BE2C (cell line): ENCODE measurements around the gene CFAP107.
"Not testable (repeated sequence)": the region's sequence is repeated elsewhere in the genome, so short reads cannot be mapped to it uniquely, and the experiment has no call there.

ENCODE experiments used
- DNase-seq: peaks from one replicate; pipeline ENCODE4 v3.0.0-alpha.2; 2020
- H3K27me3 ChIP-seq: fragments of 250-450 bp; sonication (Bioruptor Pico); 2 replicates; pipeline ENCODE4 v1.5.1; 2020; ENCODE audit warnings: mild to moderate bottlenecking
- H3K36me3 ChIP-seq: fragments of 250-450 bp; sonication (Bioruptor Pico); 2 replicates; pipeline ENCODE4 v1.5.1; 2020; ENCODE audit warnings: mild to moderate bottlenecking
- H3K4me1 ChIP-seq: fragments of 250-450 bp; sonication (Bioruptor Pico); 2 replicates; pipeline ENCODE4 v1.5.1; 2020
- H3K4me3 ChIP-seq: 2 replicates; pipeline ENCODE4 v1.5.1; 2011; ENCODE audit warnings: low read depth, low read length
- H3K9me3 ChIP-seq: fragments of 250-450 bp; sonication (Bioruptor Pico); 2 replicates; pipeline ENCODE4 v1.5.1; 2020
- TF ChIP-seq, protein P1 (sequence below): IDR thresholded peaks from 2 replicates; pipeline ENCODE4 v1.5.1; 2012; ENCODE audit warnings: mild to moderate bottlenecking, low read depth, low read length

Gene CFAP107

DNA sequence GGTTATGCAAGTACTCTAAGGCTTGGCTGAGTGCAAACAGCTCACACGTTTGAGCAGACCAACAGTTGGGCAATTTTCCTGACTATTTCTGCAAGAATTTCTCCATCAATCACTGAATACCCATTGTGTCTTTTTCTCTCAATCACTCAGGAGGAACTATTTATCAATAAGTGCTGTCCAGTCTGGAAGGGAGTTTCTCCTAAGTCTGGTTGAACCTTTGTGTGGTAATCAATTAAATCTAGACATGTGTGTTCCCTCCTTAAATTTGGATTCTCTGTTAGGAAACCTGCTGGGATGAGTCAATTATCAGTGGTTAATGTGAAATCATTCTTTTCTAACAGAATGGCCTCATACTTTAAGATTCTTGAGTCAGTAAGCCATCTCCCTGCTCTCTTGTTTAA, 36.9 kb upstream of the CFAP107 start:
- TF ChIP-seq, protein P1, sequence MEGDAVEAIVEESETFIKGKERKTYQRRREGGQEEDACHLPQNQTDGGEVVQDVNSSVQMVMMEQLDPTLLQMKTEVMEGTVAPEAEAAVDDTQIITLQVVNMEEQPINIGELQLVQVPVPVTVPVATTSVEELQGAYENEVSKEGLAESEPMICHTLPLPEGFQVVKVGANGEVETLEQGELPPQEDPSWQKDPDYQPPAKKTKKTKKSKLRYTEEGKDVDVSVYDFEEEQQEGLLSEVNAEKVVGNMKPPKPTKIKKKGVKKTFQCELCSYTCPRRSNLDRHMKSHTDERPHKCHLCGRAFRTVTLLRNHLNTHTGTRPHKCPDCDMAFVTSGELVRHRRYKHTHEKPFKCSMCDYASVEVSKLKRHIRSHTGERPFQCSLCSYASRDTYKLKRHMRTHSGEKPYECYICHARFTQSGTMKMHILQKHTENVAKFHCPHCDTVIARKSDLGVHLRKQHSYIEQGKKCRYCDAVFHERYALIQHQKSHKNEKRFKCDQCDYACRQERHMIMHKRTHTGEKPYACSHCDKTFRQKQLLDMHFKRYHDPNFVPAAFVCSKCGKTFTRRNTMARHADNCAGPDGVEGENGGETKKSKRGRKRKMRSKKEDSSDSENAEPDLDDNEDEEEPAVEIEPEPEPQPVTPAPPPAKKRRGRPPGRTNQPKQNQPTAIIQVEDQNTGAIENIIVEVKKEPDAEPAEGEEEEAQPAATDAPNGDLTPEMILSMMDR = no peak
- H3K27me3 ChIP-seq = no peaks in the 10 kb centered on the region
- no peak for DNase-seq

DNA sequence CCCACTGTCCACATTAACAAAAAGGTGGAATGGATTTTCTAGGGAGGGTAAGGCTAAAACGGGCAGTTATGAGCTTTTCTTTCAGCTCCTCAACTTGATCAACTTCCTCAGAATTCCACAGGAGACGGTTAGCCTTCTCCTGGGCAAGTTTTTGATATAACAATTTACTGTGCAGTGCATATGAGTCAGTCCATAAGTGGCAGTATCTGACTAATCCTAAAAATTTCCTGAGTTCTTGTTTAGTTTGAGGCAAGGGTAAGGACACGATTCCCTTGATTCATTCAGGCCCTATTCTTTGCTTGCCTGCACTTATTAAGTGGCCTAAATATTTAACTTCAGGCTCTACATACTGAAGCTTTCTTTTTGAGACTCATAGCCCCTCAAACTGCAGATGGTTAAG, 36.3 kb upstream of the CFAP107 start:
- TF ChIP-seq, protein P1 = no peak
- Histone ChIP-seq H3K4me3 (no peak overlapping the region), H3K27me3 (no peaks in the 10 kb centered on the region), H3K4me1 (no peaks in the 10 kb centered on the region), H3K9me3 (no peaks in the 10 kb centered on the region), H3K36me3 (no peaks in the 10 kb centered on the region)
- DNase-seq = no peak

More for the DNA sequence above, 36.9 kb upstream of the CFAP107 start:
- Histone ChIP-seq H3K4me3 (no peak overlapping the region), H3K9me3 (no peaks in the 10 kb centered on the region), H3K4me1 (no peaks in the 10 kb centered on the region), H3K36me3 (no peaks in the 10 kb centered on the region)

DNA sequence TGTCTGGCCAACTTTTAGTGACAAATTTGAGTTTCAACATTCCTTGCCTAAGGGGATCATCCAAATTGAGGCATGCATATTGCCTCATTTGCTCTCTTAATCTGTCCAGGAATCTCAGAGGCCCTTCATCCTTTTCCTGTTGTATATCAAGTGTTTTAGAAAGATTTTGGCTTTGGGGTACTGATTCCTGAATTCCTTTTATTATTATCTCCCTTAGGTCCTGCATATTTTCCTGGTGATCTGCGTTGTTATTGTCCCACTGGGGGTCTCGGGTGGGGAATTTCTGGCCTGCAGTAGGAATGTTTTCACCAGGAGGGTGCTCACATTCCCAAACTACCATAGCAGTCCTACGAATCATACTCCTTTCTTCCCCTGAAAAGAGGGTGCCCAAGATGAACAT, 34.5 kb upstream of the CFAP107 start:
- Histone ChIP-seq H3K36me3 (no peaks in the 10 kb centered on the region), H3K9me3 (no peaks in the 10 kb centered on the region), H3K27me3 (no peaks in the 10 kb centered on the region), H3K4me1 (no peaks in the 10 kb centered on the region), H3K4me3 (no peak overlapping the region)
- no peak for DNase-seq
- TF ChIP-seq, protein P1 = no peak

DNA sequence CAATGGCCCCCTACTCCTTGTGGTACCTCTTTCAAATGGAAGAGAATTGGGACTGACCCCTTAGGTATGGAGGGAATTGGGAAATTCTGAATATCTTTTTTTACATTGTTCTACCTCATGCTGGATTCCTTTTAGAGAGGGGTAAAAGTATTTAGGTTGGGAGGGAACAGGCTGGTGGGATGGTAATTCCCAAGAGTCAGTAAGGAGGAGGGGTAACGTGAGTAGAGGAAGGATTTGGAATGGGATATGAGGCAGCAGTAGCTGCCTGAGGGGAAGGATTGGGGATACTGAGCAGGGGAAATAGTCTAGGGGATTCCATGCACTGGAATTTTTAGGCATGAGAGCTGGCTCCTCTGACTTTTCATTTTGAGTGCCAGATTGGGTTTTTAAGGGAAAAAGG, 33.9 kb upstream of the CFAP107 start:
- H3K27me3 ChIP-seq = no peaks in the 10 kb centered on the region
- no peak for DNase-seq
- no peaks in the 10 kb centered on the region for H3K4me1 ChIP-seq
- H3K36me3 ChIP-seq = no peaks in the 10 kb centered on the region
- H3K9me3 ChIP-seq = no peaks in the 10 kb centered on the region
- TF ChIP-seq, protein P1 = no peak
- no peak overlapping the region for H3K4me3 ChIP-seq

DNA sequence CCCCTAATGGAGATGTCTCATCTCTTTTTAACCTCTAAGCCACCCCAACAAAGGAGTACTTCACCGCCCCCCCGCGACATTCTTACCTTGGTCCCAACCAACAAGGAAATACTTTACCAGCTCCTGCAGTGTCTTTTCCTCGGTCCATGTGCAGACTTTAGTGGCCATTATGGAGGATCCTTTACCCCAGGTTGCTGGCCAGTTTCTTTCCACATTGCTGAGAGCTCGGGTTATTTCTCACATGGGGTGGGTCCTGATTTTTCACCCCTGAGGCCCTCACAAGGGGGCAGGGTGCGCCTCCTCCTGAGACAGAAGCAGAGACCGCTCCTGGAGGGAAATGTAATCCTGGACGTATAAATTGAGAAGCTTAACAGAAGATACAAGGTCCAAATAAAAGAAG, 33.1 kb upstream of the CFAP107 start:
- H3K4me3 ChIP-seq = no peak overlapping the region
- no peaks in the 10 kb centered on the region for H3K4me1 ChIP-seq
- no peaks in the 10 kb centered on the region for H3K36me3 ChIP-seq
- TF ChIP-seq, protein P1 = no peak
- DNase-seq = no peak
- no peaks in the 10 kb centered on the region for H3K9me3 ChIP-seq
- H3K27me3 ChIP-seq = no peaks in the 10 kb centered on the region

DNA sequence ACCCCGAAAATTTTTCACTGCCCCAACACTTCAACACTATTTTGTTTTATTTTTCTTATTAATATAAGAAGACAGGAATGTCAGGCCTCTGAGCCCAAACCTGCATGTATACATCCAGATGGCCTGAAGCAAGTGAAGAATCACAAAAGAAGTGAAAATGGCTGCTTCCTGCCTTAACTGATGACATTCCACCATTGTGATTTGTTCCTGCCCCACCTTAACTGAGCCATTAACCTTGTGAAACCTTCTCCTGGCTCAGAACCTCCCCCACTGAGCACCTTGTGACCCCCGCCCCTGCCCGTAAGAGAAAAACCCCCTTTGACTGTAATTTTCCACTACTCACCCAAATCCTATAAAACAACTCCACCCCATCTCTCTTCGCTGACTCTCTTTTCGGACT, 32.3 kb upstream of the CFAP107 start:
- H3K4me1 ChIP-seq, H3K27me3 ChIP-seq: not testable (repeated sequence)

More for the DNA sequence above, 32.3 kb upstream of the CFAP107 start:
- not testable (repeated sequence) for DNase-seq, H3K4me3 ChIP-seq, H3K9me3 ChIP-seq, H3K36me3 ChIP-seq
